ENCODE data around the gene GPR17.

Gene GPR17

GRCh38 chr2:127609818-127610217, 36.1 kb upstream of the GPR17 start:
- no peak for DNase-seq (ENCODE audit: low read depth, low spot score)
- in situ Hi-C loops (cut with HindIII; ENCODE audit: low sequenced_read_pairs) = no loop called here
- no peak for TF ChIP-seq CTCF (IDR thresholded peaks at IDR 0.05; ENCODE audit: low read depth, low read length)

GRCh38 chr2:127610561-127610960, 35.4 kb upstream of the GPR17 start:
- H3K4me3 ChIP-seq (ENCODE audit: low read depth, low read length) = no peak overlapping the region
- no peak for TF ChIP-seq CTCF (IDR thresholded peaks at IDR 0.05; ENCODE audit: low read depth, low read length)
- no peak for DNase-seq (ENCODE audit: low read depth, low spot score)
- in situ Hi-C loops (cut with HindIII; ENCODE audit: low sequenced_read_pairs) = no loop called here

More at GRCh38 chr2:127609818-127610217, 36.1 kb upstream of the GPR17 start:
- no peak overlapping the region for H3K4me3 ChIP-seq (ENCODE audit: low read depth, low read length)

DNA sequence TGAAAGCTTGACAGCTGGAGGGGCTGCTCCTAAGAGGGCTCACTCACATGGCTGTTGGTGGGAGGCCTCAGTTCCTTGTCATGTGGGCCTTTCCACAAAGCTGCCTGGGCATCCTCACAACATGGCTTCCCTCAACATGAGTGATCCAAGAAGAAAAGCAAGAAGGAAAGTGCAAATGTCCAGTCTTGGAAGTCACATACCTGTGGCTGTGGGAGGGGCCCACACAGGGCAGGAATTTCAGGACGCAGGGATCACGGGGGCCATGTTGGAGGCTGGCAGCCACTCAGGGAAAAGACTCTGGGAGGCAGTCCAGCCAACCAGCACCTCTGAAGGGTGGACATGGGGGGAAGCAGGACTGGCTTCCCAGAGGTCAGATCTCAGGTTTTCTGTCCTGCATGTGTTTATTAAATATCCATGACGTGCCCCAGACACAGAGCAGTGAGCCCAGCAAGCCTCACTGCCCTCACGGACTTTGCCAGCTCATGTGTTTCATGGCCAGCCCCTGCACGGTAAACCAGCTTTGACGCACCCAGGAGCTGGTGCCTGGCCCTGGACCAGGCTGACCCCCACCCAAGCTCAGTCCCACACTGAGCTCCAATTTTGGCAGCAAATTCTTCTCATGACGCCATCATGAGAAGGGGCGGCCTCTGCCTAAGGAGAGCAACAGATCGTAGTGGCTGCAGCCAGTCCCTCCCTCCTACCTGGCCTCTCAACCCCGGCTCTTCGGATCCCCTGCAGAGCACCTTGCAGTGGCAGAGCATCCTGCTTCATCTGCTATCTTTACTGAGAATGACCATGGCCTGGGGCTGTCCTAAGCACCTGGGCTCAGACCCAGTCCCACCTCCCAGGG, 34.7 kb upstream of the GPR17 start:
- no peak for DNase-seq (ENCODE audit: low read depth, low spot score)
- no peak overlapping the region for H3K4me3 ChIP-seq (ENCODE audit: low read depth, low read length)
- TF ChIP-seq CTCF (IDR thresholded peaks at IDR 0.05; ENCODE audit: low read depth, low read length) = no peak
- in situ Hi-C loops (cut with HindIII; ENCODE audit: low sequenced_read_pairs) = no loop called here

GRCh38 chr2:127612111-127612822, 33.7 kb upstream of the GPR17 start:
- DNase-seq (ENCODE audit: low read depth, low spot score) = no peak
- no peak for TF ChIP-seq CTCF (IDR thresholded peaks at IDR 0.05; ENCODE audit: low read depth, low read length)
- H3K4me3 ChIP-seq (ENCODE audit: low read depth, low read length) = no peak overlapping the region
- in situ Hi-C loops (cut with HindIII; ENCODE audit: low sequenced_read_pairs) = no loop called here

- in situ Hi-C loops (cut with HindIII; ENCODE audit: low sequenced_read_pairs) = no loop called here
- H3K4me3 ChIP-seq (ENCODE audit: low read depth, low read length) = no peak overlapping the region
- TF ChIP-seq CTCF (IDR thresholded peaks at IDR 0.05; ENCODE audit: low read depth, low read length) = no peak
- no peak for DNase-seq (ENCODE audit: low read depth, low spot score)
These were observed 31.7 kb upstream of the GPR17 start for GRCh38 chr2:127614246-127614645.

GRCh38 chr2:127614731-127615130, 31.2 kb upstream of the GPR17 start:
- in situ Hi-C loops (cut with HindIII; ENCODE audit: low sequenced_read_pairs) = no loop called here
- DNase-seq (ENCODE audit: low read depth, low spot score) = no peak
- H3K4me3 ChIP-seq (ENCODE audit: low read depth, low read length) = no peak overlapping the region
- no peak for TF ChIP-seq CTCF (IDR thresholded peaks at IDR 0.05; ENCODE audit: low read depth, low read length)

Measured in astrocyte of the spinal cord (primary cell).